HPDE6-E6E7 (cell line): ENCODE data around the gene FLNC.

Experiments
- DNase-seq: peaks from one replicate; pipeline ENCODE4 v3.0.0; 2011; ENCODE audit warnings: missing footprints; ENCODE audit errors: extremely low spot score

FLNC gene

GRCh38 chr7:128843938-128844621 is 13.9 kb downstream of the FLNC start:
- DNase-seq = no peak

- no peak for DNase-seq
These were observed 14.6 kb downstream of the FLNC start for GRCh38 chr7:128844777-128845311.

- DNase-seq = no peak
These were observed 15.3 kb downstream of the FLNC start for GRCh38 chr7:128845475-128845874.

DNA sequence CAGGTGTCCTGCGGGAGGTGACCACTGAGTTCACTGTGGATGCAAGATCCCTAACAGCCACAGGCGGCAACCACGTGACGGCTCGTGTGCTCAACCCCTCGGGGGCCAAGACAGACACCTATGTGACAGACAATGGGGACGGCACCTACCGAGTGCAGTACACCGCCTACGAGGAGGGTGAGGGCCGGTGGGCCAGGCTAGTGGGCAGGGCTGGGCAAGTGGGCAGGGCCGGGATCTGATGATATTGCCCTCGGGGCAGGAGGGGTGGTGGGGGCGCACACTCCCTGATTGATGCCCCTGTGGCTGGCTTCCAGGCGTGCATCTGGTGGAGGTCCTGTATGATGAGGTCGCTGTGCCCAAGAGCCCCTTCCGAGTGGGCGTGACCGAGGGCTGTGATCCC is 15.8 kb downstream of the FLNC start:
- no peak for DNase-seq

DNA sequence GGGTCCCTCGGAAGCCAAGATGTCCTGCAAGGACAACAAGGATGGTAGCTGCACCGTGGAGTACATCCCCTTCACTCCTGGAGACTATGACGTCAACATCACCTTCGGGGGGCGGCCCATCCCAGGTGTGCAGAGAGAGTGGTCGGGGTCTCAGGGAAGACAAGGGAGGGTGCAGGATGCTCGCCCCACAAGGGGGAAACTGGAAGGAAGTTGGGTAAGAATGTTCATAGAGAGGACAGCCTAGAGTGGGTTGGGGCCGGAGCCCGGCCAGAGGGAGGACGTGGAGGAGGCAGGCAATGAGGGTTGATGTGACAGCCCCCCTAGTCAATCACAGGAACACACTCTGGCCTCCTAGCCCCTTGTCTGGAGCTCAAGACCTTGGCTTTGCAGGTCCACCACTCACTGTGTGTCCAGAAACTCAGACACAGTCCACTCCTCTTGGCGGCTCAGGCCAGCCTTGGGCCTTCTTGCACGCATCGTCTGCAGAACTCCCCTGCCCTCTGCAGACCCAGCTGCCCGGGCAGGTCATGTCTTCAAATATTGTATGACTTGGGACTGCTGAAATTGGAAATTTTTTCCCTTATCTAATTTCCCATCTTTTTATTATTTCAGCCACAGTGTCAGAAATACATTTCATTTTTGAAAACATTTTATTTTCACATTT is 16.7 kb downstream of the FLNC start:
- no peak for DNase-seq

DNA sequence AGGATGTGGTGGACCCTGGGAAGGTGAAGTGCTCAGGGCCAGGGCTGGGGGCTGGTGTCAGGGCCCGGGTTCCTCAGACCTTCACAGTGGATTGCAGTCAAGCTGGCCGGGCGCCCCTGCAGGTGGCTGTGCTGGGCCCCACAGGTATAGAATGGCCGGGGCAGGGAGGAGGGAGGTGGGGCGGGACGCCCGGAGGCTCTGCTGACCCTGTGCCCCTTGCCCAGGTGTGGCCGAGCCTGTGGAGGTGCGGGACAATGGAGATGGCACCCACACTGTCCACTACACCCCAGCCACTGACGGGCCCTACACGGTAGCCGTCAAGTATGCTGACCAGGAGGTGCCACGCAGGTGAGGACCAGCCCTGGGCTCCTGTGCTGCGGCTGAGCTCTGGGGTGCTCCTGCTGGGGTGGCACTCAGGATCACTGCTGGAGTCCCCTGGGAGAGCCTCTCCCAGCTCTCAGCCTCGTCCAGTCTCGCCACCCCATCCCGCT is 17.6 kb downstream of the FLNC start:
- DNase-seq = no peak

- no peak for DNase-seq
These were observed 18.3 kb downstream of the FLNC start for GRCh38 chr7:128848289-128849155.

GRCh38 chr7:128849156-128849515 is 18.9 kb downstream of the FLNC start:
- DNase-seq = no peak

- no peak for DNase-seq
These were observed 19.7 kb downstream of the FLNC start for GRCh38 chr7:128849804-128850490.

- DNase-seq = no peak
These were observed 22.5 kb downstream of the FLNC start for GRCh38 chr7:128852537-128853254.

DNA sequence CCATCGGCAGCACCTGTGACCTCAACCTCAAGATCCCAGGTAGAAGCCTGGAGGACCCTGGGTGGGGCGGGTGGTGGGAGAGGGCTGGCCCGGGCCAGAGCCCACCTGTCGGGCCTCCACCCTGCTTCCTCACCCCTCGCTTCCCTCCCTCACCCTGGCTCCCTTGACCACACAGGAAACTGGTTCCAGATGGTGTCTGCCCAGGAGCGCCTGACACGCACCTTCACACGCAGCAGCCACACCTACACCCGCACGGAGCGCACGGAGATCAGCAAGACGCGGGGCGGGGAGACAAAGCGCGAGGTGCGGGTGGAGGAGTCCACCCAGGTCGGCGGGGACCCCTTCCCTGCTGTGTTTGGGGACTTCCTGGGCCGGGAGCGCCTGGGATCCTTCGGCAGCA is 23.6 kb downstream of the FLNC start:
- DNase-seq = no peak

DNA sequence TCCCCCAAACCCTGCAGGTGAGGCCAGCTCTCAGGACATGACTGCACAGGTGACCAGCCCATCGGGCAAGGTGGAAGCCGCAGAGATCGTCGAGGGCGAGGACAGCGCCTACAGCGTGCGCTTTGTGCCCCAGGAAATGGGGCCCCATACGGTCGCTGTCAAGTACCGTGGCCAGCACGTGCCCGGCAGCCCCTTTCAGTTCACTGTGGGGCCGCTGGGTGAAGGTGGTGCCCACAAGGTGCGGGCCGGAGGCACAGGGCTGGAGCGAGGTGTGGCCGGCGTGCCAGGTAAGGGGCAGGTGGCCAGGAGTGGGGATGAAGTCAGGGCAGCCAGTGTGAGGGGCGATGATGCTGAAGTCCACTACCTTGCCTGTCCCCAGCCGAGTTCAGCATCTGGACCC is 24.2 kb downstream of the FLNC start:
- DNase-seq = no peak

GRCh38 chr7:128855559-128855958 is 25.4 kb downstream of the FLNC start:
- no peak for DNase-seq

- no peak for DNase-seq
These were observed 26.0 kb downstream of the FLNC start for GRCh38 chr7:128856001-128856718.

GRCh38 chr7:128858380-128859231 is 28.4 kb downstream of the FLNC start:
- no peak for DNase-seq

GRCh38 chr7:128859232-128860157 is 29.3 kb downstream of the FLNC start:
- no peak for DNase-seq

GRCh38 chr7:128860158-128861073 is 30.2 kb downstream of the FLNC start:
- DNase-seq = no peak
